Right atrium auricular region (tissue), 2 donors: Measurements from ENCODE around the gene FBXL20. TPM values are rescaled to one million over a fixed set of nuclear protein-coding genes. Genes with fewer than 3 reads are reported as not detected.

ENCODE experiments used
- DNase-seq: peaks from one replicate; pipeline ENCODE4 v3.0.0-alpha.2; 2019; ENCODE audit warnings: low spot score
- H3K27ac ChIP-seq, 2 donors: fragments of 200-600 bp; sonication (generic); 1 replicate in 1 of 2; 2 replicates in 1 of 2; pipeline ENCODE4 v1.5.1; 2016 to 2019
- H3K27me3 ChIP-seq, 2 donors: fragments of 200-600 bp; sonication (generic); one replicate each; pipeline versions ENCODE4 v1.5.1 to v1.6.0; 2017 to 2019
- H3K36me3 ChIP-seq: fragments of 200-600 bp; sonication (generic); one replicate; pipeline ENCODE4 v1.5.1; 2016
- H3K4me1 ChIP-seq, 2 donors: fragments of 200-600 bp; sonication (generic); one replicate each; pipeline versions ENCODE4 v1.5.1 to v1.6.0; 2017 to 2019
- H3K4me3 ChIP-seq, 2 donors: fragments of 200-600 bp; sonication (generic); 1 replicate in 1 of 2; 2 replicates in 1 of 2; pipeline ENCODE4 v1.5.1; 2017 to 2019; ENCODE audit warnings: mild to moderate bottlenecking in 1 of 2, moderate library complexity in 1 of 2
- H3K9me3 ChIP-seq, 2 donors: fragments of 200-600 bp; sonication (generic); one replicate each; pipeline ENCODE4 v1.5.1; 2019
- total RNA-seq, 2 donors: library from RNA; depleted of rRNA; stranded (reverse); fragments of >200 nt; gene quantifications; one replicate each; pipeline ENCODE4 v1.1.0, GENCODE V29; 2016
- TF ChIP-seq, protein P1 (sequence below), 2 donors: fragments of 200-600 bp; sonication (generic); IDR thresholded peaks; one replicate each; pipeline ENCODE4 v1.5.1; 2019; ENCODE audit warnings: antibody characterized with exemption in 2 of 2

The FBXL20 gene
- total RNA-seq, 2 donors from 2014 or later = 7.6 to 7.7 TPM

DNA sequence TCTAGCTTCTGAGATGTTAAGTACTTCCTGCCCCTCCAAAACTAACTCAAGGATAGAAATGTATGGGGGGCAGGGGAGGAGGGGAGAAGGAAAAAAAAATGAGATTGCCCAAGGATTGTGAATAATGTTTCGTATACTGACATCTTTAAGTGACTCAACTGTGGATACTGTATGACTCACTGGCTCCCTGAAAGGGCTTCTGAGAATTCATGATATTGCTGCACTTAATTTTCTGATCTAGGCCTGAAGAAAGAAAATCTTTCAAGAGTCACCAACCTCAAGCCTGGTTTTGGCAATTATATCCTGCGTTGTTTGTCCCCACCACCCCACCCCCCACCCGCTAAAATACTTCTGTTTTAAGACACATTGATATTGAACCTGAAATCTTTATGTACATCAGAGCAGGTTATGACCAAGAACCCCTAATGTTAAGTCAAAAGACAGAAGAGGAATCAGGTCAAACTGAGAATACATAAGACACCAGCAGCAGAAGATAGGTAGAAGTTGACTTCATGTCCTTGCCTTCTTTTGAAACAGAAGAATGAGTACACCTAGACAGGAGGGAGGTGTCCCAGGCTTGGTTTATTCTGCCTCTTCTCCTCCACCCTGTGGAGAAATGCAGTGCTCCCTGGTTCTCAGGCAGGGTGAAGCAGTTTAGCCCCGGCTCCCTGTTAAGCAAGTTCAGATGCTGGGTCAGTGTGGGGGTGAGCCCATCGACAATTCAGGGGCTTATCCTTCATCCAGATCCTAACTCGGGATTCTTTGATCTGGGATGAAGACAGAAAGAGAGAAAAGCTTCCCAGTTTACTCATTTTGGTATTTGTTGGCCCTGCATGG lies 3.3 kb upstream of the FBXL20 start:
- H3K4me3 ChIP-seq = no peak overlapping the region
- H3K36me3 ChIP-seq = peaks cover 19% of the 10 kb centered on the region
- no peaks in the 10 kb centered on the region for H3K9me3 ChIP-seq
- TF ChIP-seq, protein P1, sequence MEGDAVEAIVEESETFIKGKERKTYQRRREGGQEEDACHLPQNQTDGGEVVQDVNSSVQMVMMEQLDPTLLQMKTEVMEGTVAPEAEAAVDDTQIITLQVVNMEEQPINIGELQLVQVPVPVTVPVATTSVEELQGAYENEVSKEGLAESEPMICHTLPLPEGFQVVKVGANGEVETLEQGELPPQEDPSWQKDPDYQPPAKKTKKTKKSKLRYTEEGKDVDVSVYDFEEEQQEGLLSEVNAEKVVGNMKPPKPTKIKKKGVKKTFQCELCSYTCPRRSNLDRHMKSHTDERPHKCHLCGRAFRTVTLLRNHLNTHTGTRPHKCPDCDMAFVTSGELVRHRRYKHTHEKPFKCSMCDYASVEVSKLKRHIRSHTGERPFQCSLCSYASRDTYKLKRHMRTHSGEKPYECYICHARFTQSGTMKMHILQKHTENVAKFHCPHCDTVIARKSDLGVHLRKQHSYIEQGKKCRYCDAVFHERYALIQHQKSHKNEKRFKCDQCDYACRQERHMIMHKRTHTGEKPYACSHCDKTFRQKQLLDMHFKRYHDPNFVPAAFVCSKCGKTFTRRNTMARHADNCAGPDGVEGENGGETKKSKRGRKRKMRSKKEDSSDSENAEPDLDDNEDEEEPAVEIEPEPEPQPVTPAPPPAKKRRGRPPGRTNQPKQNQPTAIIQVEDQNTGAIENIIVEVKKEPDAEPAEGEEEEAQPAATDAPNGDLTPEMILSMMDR (IDR thresholded peaks at IDR 0.05) = no peak
- no peak for DNase-seq
- peaks cover 0 to 9% of the 10 kb centered on the region in 2 donors for H3K4me1 ChIP-seq
- H3K27me3 ChIP-seq = no peaks in the 10 kb centered on the region
- no peak overlapping the region for H3K27ac ChIP-seq

DNA sequence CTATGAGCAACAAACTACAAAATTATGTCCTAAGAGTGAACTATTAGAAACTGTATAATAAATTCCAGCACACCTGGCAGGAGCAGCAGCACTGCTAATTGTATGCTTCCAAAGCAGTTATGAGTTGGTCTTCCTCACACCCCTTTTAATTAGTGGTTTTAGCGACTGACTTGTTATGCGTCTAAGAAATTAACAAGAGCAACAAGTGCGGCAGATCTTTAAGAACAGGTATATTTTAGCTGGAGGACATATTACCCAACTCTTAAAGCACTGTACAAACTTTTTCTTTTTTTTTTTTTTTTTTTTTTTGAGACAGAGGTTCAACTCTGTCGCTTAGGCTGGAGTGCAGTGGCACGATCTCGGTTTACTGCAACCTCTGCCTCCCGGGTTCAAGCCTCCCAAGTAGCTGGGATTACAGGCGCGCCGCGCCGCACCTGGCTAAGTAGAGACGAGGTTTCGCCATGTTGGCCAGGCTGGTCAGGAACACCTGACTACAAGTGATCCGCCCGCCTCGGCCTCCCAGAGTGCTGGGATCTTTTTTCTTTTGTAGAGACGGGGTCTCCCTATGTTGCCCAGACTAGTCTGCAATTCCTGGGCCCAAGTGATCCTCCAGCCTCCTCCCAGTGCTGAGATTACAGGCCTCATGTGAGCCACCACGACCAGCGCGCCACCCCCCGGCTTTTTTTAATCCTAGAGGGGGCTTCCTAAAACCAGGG lies 1.6 kb upstream of the FBXL20 start:
- Histone ChIP-seq H3K9me3 (no peaks in the 10 kb centered on the region), H3K27ac (no peak overlapping the region), H3K36me3 (peaks cover 2% of the 10 kb centered on the region), H3K27me3 (no peaks in the 10 kb centered on the region), H3K4me3 (no peak overlapping the region), H3K4me1 (peaks cover 0 to 20% of the 10 kb centered on the region in 2 donors)
- TF ChIP-seq, protein P1 (IDR thresholded peaks at IDR 0.05) = no peak
- DNase-seq = no peak

DNA sequence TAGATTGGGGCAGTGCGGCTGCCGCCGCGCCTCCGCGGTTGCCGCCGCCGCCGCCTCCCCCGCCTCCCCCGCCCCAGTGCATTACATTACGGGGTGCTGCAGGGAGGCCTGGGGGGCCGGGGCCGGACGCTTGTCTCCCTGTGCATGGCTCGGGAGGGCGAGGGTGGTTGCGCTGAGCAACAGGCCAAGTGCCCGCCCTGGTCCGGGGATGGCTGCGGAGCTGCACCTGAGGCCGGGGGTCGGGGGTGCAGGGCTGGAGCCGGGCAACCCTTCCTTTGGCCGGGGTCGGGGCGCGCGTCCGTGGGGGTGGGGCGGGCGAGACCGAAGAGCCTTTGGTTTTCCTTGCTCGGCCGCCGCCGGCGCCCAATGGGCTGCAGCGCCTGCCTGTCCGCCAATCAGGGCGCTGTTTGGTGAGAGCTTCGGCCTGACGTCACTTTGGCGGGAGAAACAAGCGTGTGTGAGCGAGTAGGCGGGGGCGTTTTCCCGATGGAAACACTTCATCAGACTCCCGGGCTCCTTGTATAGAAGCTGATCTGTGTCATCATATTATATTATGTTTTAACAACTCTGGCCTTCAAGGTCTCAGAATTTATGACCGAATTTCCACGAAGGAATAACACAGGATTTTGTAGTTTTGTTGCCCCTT lies 941 bp upstream of the FBXL20 start:
- Histone ChIP-seq H3K27ac (peak overlapping the region; percentile 88 to 95), H3K27me3 (no peaks in the 10 kb centered on the region), H3K4me1 (peaks cover 0 to 20% of the 10 kb centered on the region in 2 donors), H3K4me3 (peak overlapping the region; percentile 93 to 95), H3K36me3 (no peaks in the 10 kb centered on the region), H3K9me3 (no peaks in the 10 kb centered on the region)
- DNase-seq = peak; percentile 93
- TF ChIP-seq, protein P1 (IDR thresholded peaks at IDR 0.05) = no peak

DNA sequence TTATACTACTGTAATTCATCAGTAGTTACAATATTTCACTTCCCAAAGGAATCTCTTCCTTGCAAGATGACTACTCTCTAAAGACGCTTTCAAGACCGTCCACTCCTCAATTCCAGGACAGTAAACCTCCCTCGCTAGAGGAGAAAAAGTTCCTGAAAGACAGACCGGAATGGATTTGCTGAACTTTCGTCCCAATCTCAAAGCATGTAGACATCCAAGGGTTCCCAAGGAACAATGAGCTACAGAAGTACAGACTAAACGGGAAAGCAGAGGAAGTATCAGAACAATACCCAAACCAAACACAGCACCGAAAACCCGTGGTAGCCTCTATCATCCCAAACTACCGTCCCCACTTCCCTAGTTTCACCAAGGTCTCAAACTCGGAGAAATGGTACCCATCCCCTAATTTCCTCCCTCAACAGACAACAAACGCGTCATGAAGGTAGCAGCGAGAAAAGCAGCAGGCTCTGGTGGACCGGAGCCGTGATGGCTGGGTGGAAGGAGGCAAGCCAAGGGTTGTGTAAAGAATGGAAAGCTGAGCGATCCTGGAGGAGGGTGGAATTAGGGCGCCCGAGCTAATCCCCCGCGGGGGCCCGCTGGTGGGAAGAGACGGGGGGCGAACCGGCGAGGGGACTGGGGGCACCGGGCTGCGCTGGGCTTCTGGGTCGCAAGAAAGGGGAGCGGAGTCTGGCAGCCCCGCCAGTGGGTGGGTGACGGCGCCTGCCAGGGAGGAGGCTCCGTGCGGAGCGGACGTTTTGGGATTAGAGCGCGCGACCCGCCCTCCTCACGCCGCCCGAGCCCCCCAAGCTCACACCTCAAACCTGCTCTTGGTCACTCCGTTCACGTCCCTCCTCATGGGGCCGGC lies 647 bp downstream of the FBXL20 start:
- Histone ChIP-seq H3K4me3 (peak overlapping the region; percentile 93 to 95), H3K4me1 (peaks cover 0 to 20% of the 10 kb centered on the region in 2 donors), H3K27ac (peak overlapping the region; percentile 88 to 95), H3K9me3 (no peaks in the 10 kb centered on the region), H3K27me3 (no peaks in the 10 kb centered on the region), H3K36me3 (no peaks in the 10 kb centered on the region)
- no peak for DNase-seq
- TF ChIP-seq, protein P1 (IDR thresholded peaks at IDR 0.05) = no peak

DNA sequence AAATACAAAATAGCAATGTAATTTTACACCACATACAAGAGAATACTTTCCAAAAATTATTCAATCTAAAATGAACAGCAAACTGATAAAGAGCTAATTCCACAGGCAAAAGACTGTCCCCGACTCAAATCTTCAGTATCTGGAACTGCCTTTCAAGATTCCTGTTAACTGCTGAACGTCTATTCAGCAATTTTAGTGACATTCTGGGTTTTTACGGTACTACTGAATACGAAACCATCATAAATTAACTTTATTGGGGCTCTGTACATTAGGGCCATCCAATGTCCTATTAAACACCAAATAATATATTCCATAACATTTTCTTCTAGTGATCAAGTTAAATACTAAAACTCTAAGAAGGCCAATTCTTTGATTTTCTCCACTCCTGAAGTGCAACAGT lies 1.6 kb downstream of the FBXL20 start:
- Histone ChIP-seq H3K9me3 (no peaks in the 10 kb centered on the region), H3K4me1 (peaks cover 0 to 20% of the 10 kb centered on the region in 2 donors), H3K36me3 (no peaks in the 10 kb centered on the region), H3K4me3 (peak overlapping the region in 1 of 2 donors; percentile 93), H3K27me3 (no peaks in the 10 kb centered on the region), H3K27ac (peak overlapping the region in 1 of 2 donors; percentile 95)
- TF ChIP-seq, protein P1 (IDR thresholded peaks at IDR 0.05) = no peak
- no peak for DNase-seq
